Astrocyte of the spinal cord (primary cell): Measurements from ENCODE around the gene GUCY2D.

Experiments
- DNase-seq: peaks from one replicate; pipeline ENCODE4 v3.0.0; 2011; ENCODE audit warnings: low read depth, low spot score
- H3K4me3 ChIP-seq: 2 replicates; pipeline ENCODE4 v1.5.1; 2011; ENCODE audit warnings: low read depth, mild to moderate bottlenecking, low read length, moderate library complexity
- CTCF ChIP-seq: IDR thresholded peaks from 2 replicates; pipeline ENCODE4 v1.5.1; 2012; ENCODE audit warnings: low read depth, mild to moderate bottlenecking, low read length, inconsistent platforms
- in situ Hi-C: cut with HindIII; loops from 2 replicates; pipeline ENCODE4 v1.10.0; 2017; ENCODE audit warnings: low sequenced_read_pairs

Gene GUCY2D

GRCh38 chr17:7977805-7978204 lies 24.6 kb upstream of the GUCY2D start:
- no peak for DNase-seq
- no peak overlapping the region for H3K4me3 ChIP-seq
- in situ Hi-C loops = no loop called here
- TF ChIP-seq CTCF = no peak

- TF ChIP-seq CTCF = no peak
- in situ Hi-C loops = no loop called here
- peak; percentile 52 for DNase-seq
- no peak overlapping the region for H3K4me3 ChIP-seq
Measured at GRCh38 chr17:7982173-7982572, 20.2 kb upstream of the GUCY2D start.

GRCh38 chr17:7982666-7983065 lies 19.7 kb upstream of the GUCY2D start:
- peak; percentile 10 for DNase-seq
- H3K4me3 ChIP-seq = no peak overlapping the region
- in situ Hi-C loops = no loop called here
- peak; percentile 15 for TF ChIP-seq CTCF

- in situ Hi-C loops = no loop called here
- H3K4me3 ChIP-seq = no peak overlapping the region
- no peak for DNase-seq
- TF ChIP-seq CTCF = no peak
Measured at GRCh38 chr17:7984904-7985303, 17.5 kb upstream of the GUCY2D start.

- no peak overlapping the region for H3K4me3 ChIP-seq
- no peak for TF ChIP-seq CTCF
- DNase-seq = no peak
- in situ Hi-C loops = no loop called here
Measured at GRCh38 chr17:7987112-7987893, 15.1 kb upstream of the GUCY2D start.

GRCh38 chr17:7988750-7989178 lies 13.7 kb upstream of the GUCY2D start:
- in situ Hi-C loops = no loop called here

More at GRCh38 chr17:7988750-7989178, 13.7 kb upstream of the GUCY2D start:
- no peak overlapping the region for H3K4me3 ChIP-seq
- DNase-seq = peak; percentile 84
- TF ChIP-seq CTCF = peak; percentile 55
